ENCODE measurements around the gene FHOD1. TPM values are rescaled to one million over a fixed set of nuclear protein-coding genes. Genes with fewer than 3 reads are reported as not detected.
A peak's percentile ranks its signal among the peaks of the same experiment; 100 is the strongest.

FHOD1 gene
- total RNA-seq, 4 donors from 2014 or later: 1.9 to 7.4 (median 5.3) TPM

DNA sequence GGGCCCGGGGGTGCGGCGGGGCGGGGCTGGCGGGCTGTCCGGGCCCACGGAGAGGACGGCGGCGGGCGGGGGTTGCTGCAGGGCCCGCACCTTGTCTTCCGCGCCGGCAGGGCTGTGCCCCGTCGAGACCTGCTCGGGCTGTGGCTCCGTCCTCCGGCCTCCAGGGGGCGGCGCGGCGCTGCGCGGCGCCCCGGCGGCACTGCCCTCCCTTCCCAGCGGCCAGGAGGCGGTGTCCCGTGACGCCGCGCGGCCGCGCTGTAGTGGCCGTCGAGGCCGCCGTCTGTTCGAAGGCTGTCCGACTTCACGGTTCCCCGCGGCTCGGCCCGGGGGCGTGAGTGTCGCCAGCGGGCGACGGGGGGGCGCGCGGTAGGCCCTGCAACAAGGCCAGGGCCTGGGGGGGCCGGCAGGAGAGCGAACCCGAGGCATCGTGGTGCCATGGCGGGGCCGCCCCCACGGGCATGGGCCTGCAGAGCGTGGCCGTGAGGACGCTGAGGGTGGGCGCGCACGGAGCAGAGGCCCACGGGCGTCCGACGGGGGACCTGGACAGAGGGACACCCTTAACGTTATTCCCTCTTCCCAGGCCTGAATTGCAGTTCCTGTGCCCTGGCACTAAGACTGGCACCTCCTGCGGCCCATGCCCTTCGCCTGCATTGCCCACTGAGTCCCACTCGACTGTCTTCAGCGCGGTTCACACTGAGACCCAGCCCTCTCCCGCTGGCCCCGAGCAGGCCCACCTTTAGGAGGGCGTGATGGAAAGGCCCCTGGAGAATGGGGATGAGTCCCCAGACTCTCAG, 32.2 kb upstream of the FHOD1 start, which contains the start of gene PLEKHG4:
Gene PLEKHG4 (plus strand): TSS at position 237 of the 794 bp plus-strand sequence. CDS start 513 bp downstream, at position 750.
- Histone ChIP-seq H3K36me3 (peaks cover 0 to 23% (median 6%) of the 10 kb centered on the region in 3 donors), H3K4me3 (peak within 1 kb of the TSS; percentile 53 to 83 (median 70)), H3K27me3 (no peaks in the 10 kb centered on the region), H3K9me3 (no peaks in the 10 kb centered on the region), H3K27ac (peak within 1 kb of the TSS; percentile 46 to 83 (median 76)), H3K4me1 (peaks cover 20 to 40% (median 23%) of the 10 kb centered on the region in 3 donors)
- DNase-seq: no peak
- peak in 1 of 4 donors; percentile 19 for TF ChIP-seq POLR2A (IDR thresholded peaks at IDR 0.05)
- TF ChIP-seq, protein P1, sequence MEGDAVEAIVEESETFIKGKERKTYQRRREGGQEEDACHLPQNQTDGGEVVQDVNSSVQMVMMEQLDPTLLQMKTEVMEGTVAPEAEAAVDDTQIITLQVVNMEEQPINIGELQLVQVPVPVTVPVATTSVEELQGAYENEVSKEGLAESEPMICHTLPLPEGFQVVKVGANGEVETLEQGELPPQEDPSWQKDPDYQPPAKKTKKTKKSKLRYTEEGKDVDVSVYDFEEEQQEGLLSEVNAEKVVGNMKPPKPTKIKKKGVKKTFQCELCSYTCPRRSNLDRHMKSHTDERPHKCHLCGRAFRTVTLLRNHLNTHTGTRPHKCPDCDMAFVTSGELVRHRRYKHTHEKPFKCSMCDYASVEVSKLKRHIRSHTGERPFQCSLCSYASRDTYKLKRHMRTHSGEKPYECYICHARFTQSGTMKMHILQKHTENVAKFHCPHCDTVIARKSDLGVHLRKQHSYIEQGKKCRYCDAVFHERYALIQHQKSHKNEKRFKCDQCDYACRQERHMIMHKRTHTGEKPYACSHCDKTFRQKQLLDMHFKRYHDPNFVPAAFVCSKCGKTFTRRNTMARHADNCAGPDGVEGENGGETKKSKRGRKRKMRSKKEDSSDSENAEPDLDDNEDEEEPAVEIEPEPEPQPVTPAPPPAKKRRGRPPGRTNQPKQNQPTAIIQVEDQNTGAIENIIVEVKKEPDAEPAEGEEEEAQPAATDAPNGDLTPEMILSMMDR (IDR thresholded peaks at IDR 0.05): peak; percentile 51 to 93 (median 83)
- WGBS, 2 donors: 89% methylated on average over 6 of the region's 83 CpGs; no CpG with 5 or more reads in 1 of the 2 donors
- intact Hi-C loops (cut with DNase I): loop anchor here (10.0 kb wide), 1 partner anchor 135 kb away; the partner anchor contains the start of gene ZDHHC1

DNA sequence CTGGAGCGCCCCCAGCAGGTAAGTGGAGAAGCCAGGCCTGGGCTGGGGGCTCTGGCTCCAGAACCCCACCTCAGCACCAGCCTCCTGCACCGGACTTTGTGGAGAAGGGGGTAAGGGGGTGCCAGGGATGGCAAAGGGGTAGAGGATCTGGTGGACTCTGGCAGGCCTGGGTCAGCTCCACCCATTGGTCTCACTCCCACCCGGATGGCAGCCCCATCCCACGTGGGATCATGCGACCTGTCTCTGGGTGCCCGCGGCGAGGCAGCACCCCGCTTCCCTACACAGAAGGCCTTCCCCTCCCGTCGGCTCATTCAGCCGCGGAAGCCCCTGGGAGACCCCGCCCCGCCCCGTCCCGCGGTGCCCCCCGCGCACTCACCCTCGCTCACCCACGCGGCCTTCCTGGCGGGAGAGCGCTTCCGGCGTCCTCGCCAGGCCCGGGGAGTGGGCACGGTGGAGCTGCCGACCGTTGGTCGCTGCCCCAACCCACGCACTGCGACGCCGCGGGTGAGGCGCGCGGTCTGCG, 31.6 kb upstream of the FHOD1 start:
- 0% methylated on average over 9 of the region's 42 CpGs; no CpG with 5 or more reads in 1 of the 2 donors for WGBS, 2 donors
- intact Hi-C loops (cut with DNase I): no loop called here
- DNase-seq: no peak

DNA sequence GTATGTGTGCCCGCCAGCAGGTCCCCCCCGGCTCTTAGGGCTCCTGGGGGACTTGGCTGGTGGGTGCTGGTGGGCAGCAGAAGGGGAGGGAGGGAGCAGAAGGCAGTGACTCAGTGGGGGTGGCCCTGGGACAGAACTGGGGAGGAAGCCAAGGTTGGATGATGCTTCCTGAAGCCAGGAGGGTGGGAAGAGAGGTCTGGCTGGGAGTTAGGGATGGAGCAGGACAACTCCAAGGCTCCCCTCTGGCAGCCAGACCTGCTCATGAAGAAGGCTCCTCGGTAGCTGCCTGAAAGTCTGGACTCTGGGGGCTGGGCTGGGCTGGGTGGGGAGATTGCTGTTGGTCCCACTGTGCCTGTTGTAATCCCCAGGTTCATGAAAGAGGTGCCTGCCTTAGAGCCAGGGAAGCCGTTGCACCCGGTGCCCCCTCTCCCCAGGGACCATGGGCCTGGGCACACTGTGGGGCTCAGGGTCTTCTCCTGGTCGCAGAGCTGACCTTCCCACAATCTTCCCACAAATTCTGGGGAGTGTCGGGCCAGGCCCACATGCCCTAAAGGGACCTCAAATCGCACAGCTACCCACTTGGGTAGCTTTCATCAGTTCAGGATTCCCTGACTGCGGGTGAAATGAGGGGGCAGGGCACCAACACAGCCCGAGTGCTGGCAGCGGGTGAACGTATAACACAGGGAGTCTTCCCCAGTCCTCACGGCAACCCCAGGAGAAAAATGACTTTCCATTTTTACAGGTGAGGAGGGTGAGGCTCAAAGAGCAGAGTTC, 30.9 kb upstream of the FHOD1 start:
- Histone ChIP-seq H3K4me3 (peak overlapping the region; percentile 53 to 83 (median 70)), H3K27ac (peak overlapping the region; percentile 46 to 83 (median 76)), H3K4me1 (peaks cover 20 to 39% (median 23%) of the 10 kb centered on the region in 3 donors), H3K9me3 (no peaks in the 10 kb centered on the region), H3K27me3 (no peaks in the 10 kb centered on the region), H3K36me3 (peaks cover 0 to 23% (median 6%) of the 10 kb centered on the region in 3 donors)
- TF ChIP-seq POLR2A (IDR thresholded peaks at IDR 0.05): no peak
- TF ChIP-seq, protein P1 (IDR thresholded peaks at IDR 0.05): no peak
- intact Hi-C loops (cut with DNase I): no loop called here
- WGBS, 2 donors: 39% methylated on average over 11 of the region's 13 CpGs; no CpG with 5 or more reads in 1 of the 2 donors
- no peak for DNase-seq

More for the DNA sequence above, 31.6 kb upstream of the FHOD1 start:
- H3K4me1 ChIP-seq: peaks cover 20 to 39% (median 23%) of the 10 kb centered on the region in 3 donors
- H3K27me3 ChIP-seq: no peaks in the 10 kb centered on the region
- H3K36me3 ChIP-seq: peaks cover 0 to 23% (median 6%) of the 10 kb centered on the region in 3 donors
- no peak for TF ChIP-seq POLR2A (IDR thresholded peaks at IDR 0.05)
- TF ChIP-seq, protein P1 (IDR thresholded peaks at IDR 0.05): peak in 3 of 6 experiments; percentile 19 to 36 (median 32)
- H3K4me3 ChIP-seq: peak overlapping the region; percentile 53 to 83 (median 70)
- no peaks in the 10 kb centered on the region for H3K9me3 ChIP-seq
- H3K27ac ChIP-seq: peak overlapping the region; percentile 46 to 83 (median 76)

DNA sequence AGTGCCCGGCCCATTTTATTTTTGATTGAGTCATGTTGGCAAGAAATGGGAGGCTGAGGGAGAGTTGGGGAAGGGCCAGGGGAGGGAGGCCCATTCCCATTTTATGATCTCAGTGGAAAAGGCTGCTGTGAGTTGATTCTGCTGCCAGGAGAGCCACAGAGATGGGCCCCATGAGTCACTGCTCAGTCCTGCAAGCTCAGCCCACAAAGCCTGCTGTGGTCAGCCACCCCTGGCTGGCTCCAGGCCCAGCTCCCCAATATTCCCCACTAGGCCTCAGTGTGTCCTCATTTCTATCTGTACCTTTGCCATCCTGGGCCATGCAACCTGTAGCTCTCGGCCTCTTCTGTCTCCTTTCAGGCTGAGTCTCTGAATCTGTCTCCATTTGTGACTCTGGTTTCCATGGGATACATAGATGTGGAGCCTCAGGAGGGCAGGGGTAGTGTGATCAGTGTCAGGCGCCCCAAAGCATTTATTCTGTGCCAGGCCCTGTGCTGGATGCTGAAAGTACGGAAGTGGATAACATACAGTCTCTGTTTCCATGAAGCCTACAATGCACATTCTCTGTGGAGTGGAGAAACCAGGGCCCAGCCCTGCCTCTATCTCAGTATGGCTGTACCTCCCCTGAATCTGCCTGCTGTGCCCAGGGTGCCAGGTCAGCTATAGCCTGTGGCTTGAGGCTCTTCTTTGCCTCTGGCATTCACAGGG, 30.2 kb upstream of the FHOD1 start:
- peak overlapping the region in 1 of 4 donors; percentile 78 for H3K4me3 ChIP-seq

More for the DNA sequence above, 30.2 kb upstream of the FHOD1 start:
- DNase-seq: no peak
- H3K9me3 ChIP-seq: no peaks in the 10 kb centered on the region
- intact Hi-C loops (cut with DNase I): no loop called here
- H3K36me3 ChIP-seq: peaks cover 0 to 27% (median 6%) of the 10 kb centered on the region in 3 donors
- WGBS, 2 donors: 75 to 89% methylated on average over 3 of the region's 4 CpGs
- TF ChIP-seq POLR2A (IDR thresholded peaks at IDR 0.05): no peak
- TF ChIP-seq, protein P1 (IDR thresholded peaks at IDR 0.05): no peak
- no peaks in the 10 kb centered on the region for H3K27me3 ChIP-seq
- peak overlapping the region; percentile 46 to 83 (median 76) for H3K27ac ChIP-seq
- H3K4me1 ChIP-seq: peaks cover 20 to 39% (median 23%) of the 10 kb centered on the region in 3 donors
